ENCODE results near the gene RAB3D.
"Not testable (repeated sequence)": the region's sequence is repeated elsewhere in the genome, so short reads cannot be mapped to it uniquely, and the experiment has no call there.

DNA sequence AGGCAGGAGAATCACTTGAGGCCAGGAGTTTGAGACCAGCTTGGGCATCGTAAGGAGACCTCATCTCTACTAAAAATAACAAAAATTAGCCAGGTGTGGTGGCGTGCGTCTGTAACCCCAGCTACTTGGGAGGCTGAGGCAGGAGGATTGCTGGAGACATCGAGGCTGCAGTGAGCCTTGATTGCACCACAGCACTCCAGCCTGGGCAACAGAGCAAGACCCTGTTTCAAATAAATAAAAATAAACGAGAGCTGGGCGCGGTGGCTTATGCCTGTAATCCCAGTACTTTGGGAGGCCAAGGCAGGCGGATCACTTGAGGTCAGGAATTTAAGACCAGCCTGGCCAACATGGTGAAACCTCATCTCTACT, 626 bp upstream of the RAB3D start:
- TF ChIP-seq, protein P1, sequence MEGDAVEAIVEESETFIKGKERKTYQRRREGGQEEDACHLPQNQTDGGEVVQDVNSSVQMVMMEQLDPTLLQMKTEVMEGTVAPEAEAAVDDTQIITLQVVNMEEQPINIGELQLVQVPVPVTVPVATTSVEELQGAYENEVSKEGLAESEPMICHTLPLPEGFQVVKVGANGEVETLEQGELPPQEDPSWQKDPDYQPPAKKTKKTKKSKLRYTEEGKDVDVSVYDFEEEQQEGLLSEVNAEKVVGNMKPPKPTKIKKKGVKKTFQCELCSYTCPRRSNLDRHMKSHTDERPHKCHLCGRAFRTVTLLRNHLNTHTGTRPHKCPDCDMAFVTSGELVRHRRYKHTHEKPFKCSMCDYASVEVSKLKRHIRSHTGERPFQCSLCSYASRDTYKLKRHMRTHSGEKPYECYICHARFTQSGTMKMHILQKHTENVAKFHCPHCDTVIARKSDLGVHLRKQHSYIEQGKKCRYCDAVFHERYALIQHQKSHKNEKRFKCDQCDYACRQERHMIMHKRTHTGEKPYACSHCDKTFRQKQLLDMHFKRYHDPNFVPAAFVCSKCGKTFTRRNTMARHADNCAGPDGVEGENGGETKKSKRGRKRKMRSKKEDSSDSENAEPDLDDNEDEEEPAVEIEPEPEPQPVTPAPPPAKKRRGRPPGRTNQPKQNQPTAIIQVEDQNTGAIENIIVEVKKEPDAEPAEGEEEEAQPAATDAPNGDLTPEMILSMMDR (IDR thresholded peaks at IDR 0.05) = not testable (repeated sequence)
- TF ChIP-seq POLR2A (IDR thresholded peaks at IDR 0.05) = not testable (repeated sequence)

Data from adrenal gland (tissue), 5 donors.